Stimulated activated CD8-positive, alpha-beta memory T cell treated with anti-CD3 and anti-CD28 coated beads, Interleukin-15, amount 100 ng/mL, for 48 hours (primary cell): ENCODE data around the gene UBAC2.

ENCODE experiments used
- DNase-seq, 2 donors: peaks; one replicate each; pipeline ENCODE4 v3.0.0-alpha.2; 2020; ENCODE audit warnings: low read depth in 2 of 2

The UBAC2 gene

GRCh38 chr13:99296398-99296797, 95.7 kb downstream of the UBAC2 start:
- no peak for DNase-seq

- no peak for DNase-seq
These were observed 96.7 kb downstream of the UBAC2 start for GRCh38 chr13:99297331-99297730.

GRCh38 chr13:99298056-99298455, 97.4 kb downstream of the UBAC2 start:
- no peak for DNase-seq

GRCh38 chr13:99299256-99299919, 98.7 kb downstream of the UBAC2 start:
- DNase-seq, result no peak

DNA sequence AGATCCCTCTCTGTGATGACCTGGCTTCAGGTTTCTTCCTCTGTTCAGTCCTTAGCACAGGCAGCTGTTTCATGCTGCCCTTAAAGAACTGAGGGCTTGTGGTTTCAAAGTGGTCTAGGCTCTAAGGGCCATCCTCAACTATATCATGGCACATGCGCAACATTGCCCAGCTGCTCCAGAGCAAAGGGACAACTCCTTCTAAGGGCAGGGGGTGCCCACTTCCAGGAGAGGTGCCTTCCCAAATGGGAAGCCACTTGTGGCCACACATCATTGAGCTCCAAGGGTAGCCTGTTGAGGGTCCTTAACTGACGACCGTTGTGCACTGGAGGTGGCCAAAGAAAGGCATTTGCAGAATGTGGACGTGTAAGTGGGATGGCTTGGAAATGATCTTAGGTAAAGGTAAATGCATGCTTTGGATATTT, 99.3 kb downstream of the UBAC2 start:
- DNase-seq, result no peak

DNA sequence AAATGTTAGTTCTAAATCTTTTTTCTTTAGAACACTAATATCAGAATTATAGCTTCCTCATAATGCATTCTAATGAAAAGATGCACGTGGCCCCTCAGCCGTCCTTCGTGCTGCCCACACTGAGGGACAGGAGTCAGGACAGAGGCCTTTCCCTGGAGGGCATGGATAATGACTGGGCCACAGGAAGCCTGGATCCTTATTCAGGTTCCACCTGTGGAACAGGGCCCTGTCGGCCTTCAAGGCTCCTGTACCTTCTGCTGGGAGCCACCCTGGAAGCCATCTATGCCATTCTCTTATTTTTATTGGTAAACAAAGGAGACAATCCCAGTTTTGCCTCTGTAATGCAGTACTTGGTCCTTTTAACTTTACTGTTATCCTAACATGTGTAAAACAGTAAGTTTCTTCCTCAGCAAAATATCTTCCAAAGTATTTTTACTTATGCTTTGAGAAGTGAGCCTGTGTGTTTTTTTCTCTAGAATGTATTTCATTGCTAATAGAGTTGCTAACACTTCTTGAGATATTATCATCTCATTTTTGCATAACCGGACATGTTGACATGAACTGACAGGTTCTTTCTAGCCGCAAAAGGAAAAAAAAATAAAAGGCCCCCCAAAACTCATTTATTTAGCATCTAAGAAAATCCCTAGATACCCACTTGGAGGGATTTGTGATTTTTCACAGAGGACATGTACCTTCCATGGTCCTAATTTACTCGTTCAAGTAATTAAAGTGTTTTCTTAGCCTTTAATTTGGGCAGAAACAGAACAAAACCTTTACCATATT, 100.6 kb downstream of the UBAC2 start:
- DNase-seq, result no peak

- DNase-seq, result no peak
These were observed 101.4 kb downstream of the UBAC2 start for GRCh38 chr13:99301913-99302636.

- DNase-seq, result no peak
These were observed 102.2 kb downstream of the UBAC2 start for GRCh38 chr13:99302637-99303505.

DNA sequence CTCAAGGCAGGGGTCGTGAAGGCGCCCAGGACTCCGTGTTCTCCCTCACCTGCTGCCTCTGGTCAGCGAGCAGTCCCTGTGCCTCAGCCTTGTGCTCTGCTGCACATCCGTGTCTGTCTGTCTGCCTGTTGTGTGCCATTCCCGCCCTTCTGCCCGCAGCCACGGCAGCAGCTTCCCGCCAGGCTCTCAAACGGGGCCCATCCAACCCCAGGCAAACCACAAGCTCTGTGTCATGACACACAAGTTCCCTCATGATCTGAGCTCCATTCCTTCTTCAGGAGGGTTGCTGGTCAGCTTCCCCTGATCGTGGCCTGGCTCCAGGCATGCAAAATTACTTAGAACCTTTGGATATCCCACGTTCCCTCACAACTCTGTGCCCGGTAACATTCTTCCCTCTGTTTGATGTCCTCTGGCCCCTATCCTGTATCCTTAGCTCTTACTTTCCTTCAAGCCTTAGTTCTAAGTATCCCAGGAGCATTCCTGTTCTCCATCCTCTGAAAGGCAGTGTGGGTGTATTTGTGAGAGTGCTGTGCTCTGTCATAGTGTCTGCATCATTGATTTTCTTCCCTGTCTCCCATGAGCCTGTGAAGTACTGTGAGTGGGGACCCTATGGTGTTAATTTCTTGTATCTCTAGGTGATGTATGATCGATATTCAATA, 103.3 kb downstream of the UBAC2 start:
- DNase-seq, result peak in 1 of 2 donors; percentile 41

GRCh38 chr13:99304541-99304940, 103.9 kb downstream of the UBAC2 start:
- DNase-seq, result no peak

- DNase-seq, result no peak
These were observed 104.5 kb downstream of the UBAC2 start for GRCh38 chr13:99305158-99305557.

DNA sequence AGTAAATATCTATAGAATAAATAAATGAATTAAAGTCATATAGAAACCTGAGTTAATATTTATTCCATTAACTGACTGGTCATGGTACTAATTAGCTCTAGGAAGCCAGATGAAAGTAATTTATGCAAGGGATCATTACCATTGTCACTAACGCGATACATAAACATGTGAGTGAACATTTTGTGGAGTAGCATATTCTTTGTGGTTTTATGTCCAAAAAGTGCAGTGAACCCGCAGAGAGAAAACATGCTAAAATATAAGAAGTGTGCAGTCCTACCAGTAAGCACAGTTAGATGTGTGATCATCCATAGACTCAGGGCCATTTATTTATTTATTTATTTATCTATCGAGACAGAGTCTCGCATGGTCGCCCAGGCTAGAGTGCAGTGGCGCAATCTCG, 104.9 kb downstream of the UBAC2 start:
- DNase-seq, result no peak

DNA sequence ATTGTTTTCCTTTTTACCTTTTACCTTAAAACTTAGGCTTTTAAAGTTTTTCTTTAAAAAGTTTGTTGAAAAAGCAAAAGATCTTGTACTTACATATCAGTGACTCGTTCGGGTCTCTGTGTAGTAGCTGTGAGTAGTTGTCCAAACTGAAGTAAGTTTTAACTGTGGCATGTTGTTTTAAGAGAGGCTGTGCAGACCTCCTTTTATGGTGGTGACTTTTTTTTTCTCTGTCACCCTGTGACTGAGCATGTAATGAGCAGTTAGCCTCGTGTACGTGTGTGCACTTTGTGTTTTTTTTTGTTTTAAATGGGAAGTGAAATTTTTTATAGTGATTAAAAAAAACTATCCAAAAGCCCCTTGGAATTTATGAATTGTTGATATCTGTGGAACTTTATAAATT, 106.6 kb downstream of the UBAC2 start, which contains the start of gene GPR183:
Gene GPR183 (minus strand): TSS at position 153 of the 400 bp plus-strand sequence. CDS start 11,254 bp downstream, outside the sequence.
- DNase-seq, result no peak

- peak; percentile 66 to 79 for DNase-seq
These were observed 107.1 kb downstream of the UBAC2 start for GRCh38 chr13:99307648-99308339.

- no peak for DNase-seq
These were observed 107.9 kb downstream of the UBAC2 start for GRCh38 chr13:99308471-99309087.

DNA sequence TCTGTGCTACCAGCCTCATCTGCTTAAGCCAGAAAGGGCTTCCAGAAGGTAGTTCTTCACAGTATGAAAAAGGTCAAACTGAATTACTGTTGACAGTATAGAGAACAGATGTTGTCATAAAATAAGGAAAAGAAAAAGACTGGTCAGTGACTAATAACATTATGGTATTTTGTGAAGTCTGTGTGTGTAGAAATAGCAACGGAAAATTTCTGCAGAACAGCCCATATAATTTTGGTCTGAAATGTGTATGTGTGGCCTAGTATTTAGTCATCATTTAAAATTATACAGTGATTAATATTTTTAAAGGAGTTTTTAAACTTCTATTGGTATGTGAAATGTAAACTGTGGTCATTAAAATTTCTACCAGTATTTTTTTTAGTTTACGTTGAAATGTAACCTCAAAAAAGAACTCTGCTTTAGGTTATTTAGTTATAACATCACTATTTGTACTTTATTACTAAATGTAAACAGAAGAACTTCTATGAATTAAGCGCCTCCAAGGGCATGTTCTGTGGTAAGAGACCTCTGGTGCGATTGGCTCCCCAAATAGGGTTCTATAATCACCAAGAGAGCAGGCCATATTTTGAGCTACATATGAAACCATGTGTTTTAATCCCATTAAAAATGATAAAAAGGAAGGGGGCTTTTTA, 109.9 kb downstream of the UBAC2 start:
- DNase-seq, result no peak

DNA sequence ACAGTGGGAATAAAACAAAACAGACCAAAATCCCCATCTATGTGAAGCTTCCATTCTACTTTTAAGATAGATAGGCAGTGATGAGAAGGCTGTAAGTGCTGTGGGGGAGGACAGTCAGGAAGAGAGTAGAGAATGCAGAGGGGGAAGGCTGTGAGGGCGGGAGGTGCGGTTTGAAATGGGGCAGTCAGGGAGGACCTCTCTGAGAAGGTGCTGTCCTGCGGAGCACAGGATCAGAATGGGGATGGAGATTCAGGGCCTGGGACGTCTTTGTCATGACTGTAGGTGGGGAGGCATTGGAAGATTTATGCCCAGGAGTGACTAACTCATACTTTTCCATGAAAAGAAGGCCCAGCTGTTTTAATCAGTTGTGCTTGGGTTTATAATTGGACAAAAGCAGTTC, 110.5 kb downstream of the UBAC2 start:
- no peak for DNase-seq

GRCh38 chr13:99311748-99312492, 111.3 kb downstream of the UBAC2 start:
- DNase-seq, result no peak

DNA sequence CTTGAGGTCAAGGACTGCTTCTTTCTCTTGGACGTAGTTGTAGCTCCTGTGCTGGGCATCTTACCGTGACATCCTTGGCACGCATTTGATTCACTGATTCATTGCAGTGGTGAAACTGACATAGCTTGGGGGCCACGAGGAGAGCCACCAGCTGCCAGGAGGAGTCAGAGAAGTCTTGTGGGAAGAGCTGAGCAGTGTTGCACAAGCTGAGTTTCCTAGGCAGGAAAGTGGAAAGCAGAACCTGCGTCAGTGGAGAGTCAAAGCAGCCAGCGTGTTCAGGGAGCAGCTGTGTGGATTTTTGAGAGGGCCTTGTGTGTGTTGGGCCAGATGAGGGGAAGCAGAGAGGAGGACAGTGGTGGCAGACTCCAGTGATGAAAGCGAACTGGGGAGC, 111.8 kb downstream of the UBAC2 start:
- no peak for DNase-seq
